Measurements from ENCODE around the gene SLF2. TPM values are rescaled to one million over a fixed set of nuclear protein-coding genes. Genes with fewer than 3 reads are reported as not detected.

The SLF2 gene
- total RNA-seq, 1 experiment from 2014 or later: 23.1 TPM

DNA sequence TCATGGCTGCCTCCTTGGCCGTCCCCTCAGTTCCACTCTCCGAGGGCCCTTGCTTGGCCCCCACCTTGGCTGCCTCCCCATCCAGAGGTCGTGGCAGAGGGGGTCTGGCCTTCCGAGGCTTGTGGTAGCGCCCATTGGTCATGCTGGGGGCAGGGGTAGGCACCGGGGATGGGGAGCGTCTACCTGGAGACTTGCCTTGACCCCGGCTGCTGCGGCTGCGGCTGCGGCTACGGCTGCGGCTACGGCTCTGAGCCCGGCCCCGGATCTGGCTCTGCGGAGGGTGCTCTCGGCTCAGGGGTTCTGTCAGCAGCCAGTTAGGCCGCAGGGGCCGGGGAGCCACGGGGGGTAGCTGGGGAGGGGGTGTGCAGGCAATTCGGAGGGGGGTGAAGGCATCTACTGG lies 97.6 kb downstream of the SLF2 start:
- H3K36me3 Mint-ChIP-seq (ENCODE audit: insufficient read depth in 1 of 3, low read depth in 3 of 3): peaks cover 7 to 21% (median 17%) of the 10 kb centered on the region in 3 experiments; a peak in 5 of 7 replicates
- Histone ChIP-seq H4K8ac (replicated peaks; ENCODE audit: insufficient read length, low read depth, low read length) (no peak overlapping the region), H4K91ac (ENCODE audit: insufficient read length, low read depth, low read length) (no peak overlapping the region), H2AK5ac (ENCODE audit: insufficient read length, low read length) (no peak overlapping the region), H4K5ac (ENCODE audit: insufficient read length, low read depth, low read length) (no peak overlapping the region), H4K20me1 (ENCODE audit: control insufficient read depth, insufficient read depth, insufficient read length) (no peaks in the 10 kb centered on the region), H3K4me2 (ENCODE audit: insufficient read depth, insufficient read length, low read length) (no peak overlapping the region), H3K18ac (ENCODE audit: insufficient read length, low read depth, low read length) (no peak overlapping the region), H2BK15ac (ENCODE audit: low read depth, low read length) (no peak overlapping the region), H2AFZ (ENCODE audit: low read length) (no peak overlapping the region), H3K79me1 (ENCODE audit: insufficient read depth, low read depth, low read length, poor library complexity, severe bottlenecking) (no peaks in the 10 kb centered on the region), H3T11ph (ENCODE audit: low read length) (no peak overlapping the region), H2BK20ac (ENCODE audit: low read depth, low read length, poor library complexity, severe bottlenecking) (no peak overlapping the region), H3K27me3 (ENCODE audit: insufficient read depth, low read length) (no peaks in the 10 kb centered on the region), H2BK120ac (ENCODE audit: low read depth, low read length, poor library complexity, severe bottlenecking) (no peak overlapping the region), H3K4me1 (ENCODE audit: insufficient read depth, low read length) (no peaks in the 10 kb centered on the region), H3K14ac (ENCODE audit: insufficient read depth, low read length) (no peak overlapping the region), H3K9ac (ENCODE audit: extremely low read depth, insufficient read length, low read length) (no peak overlapping the region), H3K79me2 (ENCODE audit: insufficient read depth, low read length) (no peaks in the 10 kb centered on the region), H3K9me3 (ENCODE audit: control insufficient read depth, low read depth, low read length) (no peaks in the 10 kb centered on the region), H3K27ac (ENCODE audit: insufficient read length, low read depth, low read length) (no peak overlapping the region), H3K23me2 (ENCODE audit: insufficient read length, low read depth, low read length, poor library complexity, severe bottlenecking) (no peaks in the 10 kb centered on the region), H3K4ac (ENCODE audit: low read depth, low read length) (no peak overlapping the region), H2BK5ac (ENCODE audit: insufficient read length, low read length) (no peak overlapping the region), H2BK12ac (ENCODE audit: insufficient read length, low read depth, low read length) (no peak overlapping the region), H3K23ac (ENCODE audit: insufficient read length, low read depth, low read length) (no peak overlapping the region), H3K56ac (ENCODE audit: insufficient read length, low read depth, low read length) (no peak overlapping the region)
- peaks cover 18% of the 10 kb centered on the region for H3K27me3 Mint-ChIP-seq (ENCODE audit: low read depth)
- H3K4me3 Mint-ChIP-seq: no peak overlapping the region
- H3K4me1 Mint-ChIP-seq: peaks cover 19 to 35% of the 10 kb centered on the region in 2 experiments
- TF ChIP-seq CTCF (conservative IDR thresholded peaks at IDR 0.05): no peak
- DNase-seq: no peak
- no peak overlapping the region for H3K27ac Mint-ChIP-seq
- H3K9me3 Mint-ChIP-seq: no peaks in the 10 kb centered on the region; a peak in 1 of 5 replicates
- WGBS (ENCODE audit: extremely low coverage, insufficient read length, low lambda C conversion rate): no CpG with 5 or more reads among the region's 22 CpGs

Data from H9 (cell line).